Muscle of leg (tissue), 11 donors: ENCODE results near the gene TRMT2A. TPM values are rescaled to one million over a fixed set of nuclear protein-coding genes. Genes with fewer than 3 reads are reported as not detected.

Experiments used
- DNase-seq: peaks from one replicate; pipeline ENCODE4 v3.0.0; 2013
- H3K27ac ChIP-seq: one replicate; pipeline ENCODE4 v1.5.1; 2013; ENCODE audit warnings: mild to moderate bottlenecking, low read length, control low read depth
- H3K27me3 ChIP-seq: one replicate; pipeline ENCODE4 v1.6.1; 2013; ENCODE audit warnings: low read length; ENCODE audit not compliant: control insufficient read depth, insufficient read depth
- H3K36me3 ChIP-seq: one replicate; pipeline ENCODE4 v1.6.1; 2013; ENCODE audit warnings: low read length; ENCODE audit not compliant: control insufficient read depth, insufficient read depth
- H3K4me1 ChIP-seq: one replicate; pipeline ENCODE4 v1.6.1; 2013; ENCODE audit warnings: low read length; ENCODE audit not compliant: control insufficient read depth, insufficient read depth
- H3K4me3 ChIP-seq: one replicate; pipeline ENCODE4 v1.5.1; 2013; ENCODE audit warnings: low read length, control low read depth
- H3K9me3 ChIP-seq: replicated peaks from 2 replicates; pipeline ENCODE4 v1.6.1; 2013; ENCODE audit warnings: low read depth, low read length; ENCODE audit not compliant: control insufficient read depth
- WGBS: methylation state at CpG from one replicate; pipeline ENCODE4 v1.1.5; 2013; ENCODE audit warnings: missing lambda C conversion rate; ENCODE audit not compliant: insufficient coverage; 5-methylcytosine and 5-hydroxymethylcytosine counted together
- polyA plus RNA-seq, 8 donors: library from polyadenylated mRNA; unstranded; fragments of 120-200 nt; gene quantifications; one replicate each; pipeline versions ENCODE4 v1.2.1 to v1.2.3, GENCODE V29; 2013; ENCODE audit warnings: inconsistent platforms in 1 of 8, low replicate concordance in 1 of 8; ENCODE audit not compliant: insufficient read length in 8 of 8, insufficient read depth in 1 of 8
- total RNA-seq: library from RNA; stranded (reverse); fragments of 120-200 nt; gene quantifications from one replicate; pipeline ENCODE4 v1.2.4, GENCODE V29; 2013

Gene TRMT2A
- total and polyA plus RNA-seq, 9 donors: 32.2 to 54.6 (median 45.8) TPM

DNA sequence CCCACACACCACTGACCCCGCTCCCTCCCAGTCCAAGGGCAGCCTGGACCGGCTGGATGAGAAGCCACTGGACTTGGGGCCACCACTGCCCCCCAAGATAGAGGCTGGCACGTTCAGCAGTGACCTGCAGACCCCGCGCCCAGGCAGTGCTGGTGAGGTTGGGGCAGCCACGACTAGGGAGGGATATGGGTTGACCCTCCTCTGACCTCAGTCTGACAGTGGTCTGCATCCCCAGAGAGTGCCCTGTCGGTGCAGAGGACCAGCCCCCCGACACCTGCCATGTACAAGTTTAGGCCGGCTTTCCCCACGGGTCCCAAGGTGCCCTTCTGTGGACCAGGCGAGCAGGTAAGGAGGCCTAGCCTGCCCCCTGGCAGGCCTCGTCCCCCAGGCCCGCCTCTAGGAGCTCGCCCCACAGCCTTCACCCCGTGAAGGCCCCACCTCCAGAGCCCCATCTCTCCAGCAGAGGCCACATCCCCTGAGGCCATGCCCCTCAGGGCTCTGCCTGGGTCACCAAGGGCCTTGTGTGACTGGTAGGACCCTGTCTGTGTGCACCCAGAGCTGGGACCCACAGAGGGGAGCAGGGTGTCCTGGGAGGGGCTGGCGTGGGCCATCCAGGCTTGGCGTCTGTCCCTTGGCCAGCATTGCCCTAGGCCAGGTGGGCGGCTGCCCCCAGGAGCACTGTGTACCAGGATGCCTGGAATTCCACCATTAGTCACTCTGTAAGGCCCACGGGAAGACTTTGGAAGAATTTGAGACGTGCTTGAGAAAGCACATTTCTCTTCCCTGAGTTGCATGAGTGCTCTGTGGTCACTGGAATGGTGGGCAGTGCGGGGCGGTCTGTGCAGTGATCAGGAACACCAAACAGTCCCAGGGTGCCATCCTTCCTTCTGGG lies 24.4 kb upstream of the TRMT2A start:
- Histone ChIP-seq H3K4me3 (no peak overlapping the region), H3K36me3 (peaks cover 54% of the 10 kb centered on the region), H3K4me1 (peaks cover 26% of the 10 kb centered on the region), H3K27ac (no peak overlapping the region), H3K27me3 (no peaks in the 10 kb centered on the region), H3K9me3 (no peaks in the 10 kb centered on the region)
- WGBS: 78% methylated on average over 20 of the region's 22 CpGs
- DNase-seq: no peak

DNA sequence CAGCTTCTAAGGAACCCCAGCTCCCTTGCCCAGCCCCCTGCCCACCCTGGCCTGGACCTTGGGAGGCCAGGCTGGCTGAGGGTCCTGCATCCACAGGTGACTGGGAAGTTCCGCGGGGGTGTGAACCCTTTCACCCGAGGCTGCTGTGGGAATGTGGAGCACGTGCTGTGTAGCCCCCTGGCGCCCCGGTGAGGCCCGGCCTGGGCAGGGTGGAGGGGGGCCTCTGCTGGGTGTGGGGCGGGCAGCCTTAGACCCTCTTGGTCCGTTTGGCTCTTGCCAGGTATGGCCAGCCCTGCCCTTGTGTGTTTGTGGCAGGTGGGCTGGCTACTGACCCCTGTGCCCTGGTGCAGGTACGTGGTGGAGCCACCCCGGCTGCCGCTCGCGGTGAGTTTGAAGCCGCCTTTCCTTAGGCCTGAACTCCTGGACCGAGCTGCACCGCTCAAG lies 23.5 kb upstream of the TRMT2A start:
- WGBS: 87% methylated on average over 15 of the region's 17 CpGs
- H3K4me1 ChIP-seq: peaks cover 33% of the 10 kb centered on the region

DNA sequence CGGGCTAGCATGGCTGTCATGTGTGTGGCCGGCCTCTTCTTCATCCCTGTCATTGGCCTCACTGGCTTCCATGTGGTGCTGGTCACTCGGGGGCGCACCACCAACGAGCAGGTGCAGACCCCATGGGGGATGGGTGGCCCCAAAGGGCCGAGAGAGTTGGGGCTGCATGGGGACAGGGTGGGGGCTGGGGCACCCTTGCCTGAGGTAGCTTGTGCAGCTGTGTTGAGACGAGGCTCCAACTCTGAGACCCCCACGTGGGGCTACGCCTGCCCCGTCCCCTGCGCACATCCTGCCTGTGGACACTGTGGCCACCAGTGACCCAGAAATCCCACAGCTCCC lies 23.1 kb upstream of the TRMT2A start:
- Histone ChIP-seq H3K4me1 (peaks cover 38% of the 10 kb centered on the region), H3K27me3 (no peaks in the 10 kb centered on the region), H3K36me3 (peaks cover 49% of the 10 kb centered on the region), H3K9me3 (no peaks in the 10 kb centered on the region), H3K27ac (no peak overlapping the region), H3K4me3 (no peak overlapping the region)
- no peak for DNase-seq
- WGBS: 87% methylated on average over 10 of the region's 11 CpGs

More for the DNA sequence above, 23.5 kb upstream of the TRMT2A start:
- H3K9me3 ChIP-seq: no peaks in the 10 kb centered on the region
- DNase-seq: no peak
- H3K27ac ChIP-seq: no peak overlapping the region
- H3K36me3 ChIP-seq: peaks cover 54% of the 10 kb centered on the region
- no peak overlapping the region for H3K4me3 ChIP-seq
- H3K27me3 ChIP-seq: no peaks in the 10 kb centered on the region

DNA sequence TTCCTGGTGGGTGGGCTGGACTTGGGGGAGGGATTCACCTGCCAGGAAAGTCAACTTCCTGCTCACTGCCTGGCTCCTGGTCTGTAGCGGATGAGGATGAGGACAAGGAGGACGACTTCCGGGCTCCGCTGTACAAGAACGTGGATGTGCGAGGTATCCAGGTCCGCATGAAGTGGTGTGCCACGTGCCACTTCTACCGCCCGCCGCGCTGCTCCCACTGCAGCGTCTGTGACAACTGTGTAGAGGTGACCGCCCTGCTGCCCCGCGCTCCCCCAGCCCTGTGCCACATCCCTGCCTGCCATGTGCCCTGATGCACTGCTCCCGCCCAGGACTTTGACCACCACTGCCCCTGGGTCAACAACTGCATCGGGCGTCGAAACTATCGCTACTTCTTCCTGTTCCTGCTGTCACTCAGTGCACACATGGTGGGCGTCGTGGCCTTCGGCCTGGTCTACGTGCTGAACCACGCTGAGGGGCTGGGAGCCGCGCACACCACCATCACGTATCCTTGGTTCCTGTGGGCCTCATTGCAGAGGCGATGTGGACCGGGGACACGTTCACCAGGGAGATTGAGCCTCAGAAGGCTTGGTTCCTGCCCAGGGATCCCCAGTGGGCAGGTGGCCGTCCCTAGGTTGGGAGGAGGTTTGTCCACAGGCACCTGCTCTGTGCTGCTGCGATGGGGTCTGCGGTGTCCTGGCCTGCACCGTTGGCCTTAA lies 22.5 kb upstream of the TRMT2A start:
- Histone ChIP-seq H3K27me3 (no peaks in the 10 kb centered on the region), H3K4me3 (no peak overlapping the region), H3K9me3 (no peaks in the 10 kb centered on the region), H3K27ac (no peak overlapping the region), H3K4me1 (peaks cover 42% of the 10 kb centered on the region), H3K36me3 (peaks cover 47% of the 10 kb centered on the region)
- DNase-seq: no peak
- WGBS: 94% methylated on average over 36 of the region's 36 CpGs

DNA sequence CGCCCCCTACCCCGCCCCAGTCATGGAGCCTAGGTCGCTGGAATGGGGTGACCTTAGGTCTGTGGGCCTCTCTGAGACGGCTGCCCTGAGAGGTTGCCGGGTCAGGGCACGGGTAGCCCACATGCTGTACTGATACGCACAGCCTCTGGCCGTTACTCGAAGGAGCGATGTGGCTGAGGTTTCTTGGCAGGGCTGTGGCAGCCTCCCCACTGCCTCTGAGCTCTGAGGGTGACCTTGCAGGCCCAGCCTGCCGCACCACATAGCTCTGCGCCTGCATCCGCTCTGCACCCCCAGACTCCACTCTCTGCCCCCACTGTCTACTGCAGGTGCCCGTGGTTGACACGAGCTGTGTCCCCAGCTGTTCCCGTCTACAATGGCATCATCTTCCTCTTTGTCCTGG lies 21.8 kb upstream of the TRMT2A start:
- peaks cover 46% of the 10 kb centered on the region for H3K4me1 ChIP-seq

DNA sequence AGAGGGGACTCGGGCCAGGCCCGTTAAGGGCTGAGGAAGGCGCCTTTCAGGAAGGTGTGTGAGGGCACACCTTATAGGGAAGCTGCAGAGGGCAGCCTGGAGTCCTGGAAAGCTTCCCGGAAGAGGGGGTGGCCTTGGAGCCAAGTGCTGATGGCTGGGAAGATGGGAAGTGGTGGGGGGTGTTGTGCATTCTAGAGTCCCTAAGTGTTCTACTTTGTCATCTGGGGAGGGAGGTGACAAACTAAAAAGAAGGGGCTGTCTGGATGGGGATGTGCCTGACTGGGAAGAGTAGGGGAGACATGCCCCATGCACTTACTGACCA lies 21.4 kb upstream of the TRMT2A start:
- Histone ChIP-seq H3K4me3 (no peak overlapping the region), H3K27me3 (no peaks in the 10 kb centered on the region), H3K9me3 (no peaks in the 10 kb centered on the region), H3K27ac (peak overlapping the region; percentile 69), H3K4me1 (peaks cover 49% of the 10 kb centered on the region), H3K36me3 (peaks cover 37% of the 10 kb centered on the region)
- DNase-seq: no peak
- WGBS: 49% methylated on average over 4 of the region's 4 CpGs

More for the DNA sequence above, 21.8 kb upstream of the TRMT2A start:
- no peak for DNase-seq
- H3K9me3 ChIP-seq: no peaks in the 10 kb centered on the region
- H3K4me3 ChIP-seq: no peak overlapping the region
- H3K27ac ChIP-seq: no peak overlapping the region
- no peaks in the 10 kb centered on the region for H3K27me3 ChIP-seq
- H3K36me3 ChIP-seq: peaks cover 42% of the 10 kb centered on the region
- WGBS: 86% methylated on average over 16 of the region's 16 CpGs

DNA sequence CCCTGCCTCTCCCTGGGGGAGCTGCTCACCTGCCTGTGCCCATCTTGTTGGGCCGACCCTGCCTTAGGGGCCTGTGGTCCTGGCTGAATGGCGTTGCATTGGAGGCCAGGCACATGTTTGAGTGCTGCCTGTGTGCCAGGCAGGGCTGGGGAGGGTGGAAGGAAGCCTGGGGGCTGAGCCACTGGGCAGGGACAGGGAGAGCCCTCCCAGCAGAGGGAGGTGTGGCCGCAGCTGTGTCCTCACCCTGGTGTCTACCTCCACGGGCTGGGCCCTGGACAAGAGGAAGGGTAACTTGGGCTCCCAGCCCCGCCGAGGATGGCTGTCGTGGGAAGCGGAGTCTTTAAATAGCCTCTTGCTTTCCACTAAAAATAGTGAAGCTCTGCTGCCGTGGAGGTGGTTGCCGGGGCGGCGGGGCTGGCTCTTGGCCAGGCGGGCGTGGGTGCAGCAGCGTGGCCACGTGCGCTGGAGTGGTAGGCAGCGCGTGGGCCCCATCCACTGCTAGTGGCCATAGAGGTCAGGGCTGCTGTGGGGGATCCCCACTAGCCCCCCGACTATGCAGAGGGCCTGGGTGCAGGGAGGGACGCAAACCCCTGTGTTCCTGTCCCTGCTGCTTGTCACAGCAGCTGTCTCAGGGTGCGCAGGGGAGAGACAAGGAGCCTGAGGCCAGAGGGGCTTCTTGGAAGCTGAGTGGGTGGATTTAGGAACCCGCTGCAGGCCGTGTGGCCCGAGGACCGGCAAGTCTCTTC lies 20.8 kb upstream of the TRMT2A start:
- WGBS: 42% methylated on average over 23 of the region's 26 CpGs
- H3K9me3 ChIP-seq: no peaks in the 10 kb centered on the region
- no peaks in the 10 kb centered on the region for H3K27me3 ChIP-seq
- no peak overlapping the region for H3K4me3 ChIP-seq
- H3K36me3 ChIP-seq: peaks cover 31% of the 10 kb centered on the region
- no peak for DNase-seq
- H3K27ac ChIP-seq: peak overlapping the region; percentile 69
- H3K4me1 ChIP-seq: peaks cover 54% of the 10 kb centered on the region

DNA sequence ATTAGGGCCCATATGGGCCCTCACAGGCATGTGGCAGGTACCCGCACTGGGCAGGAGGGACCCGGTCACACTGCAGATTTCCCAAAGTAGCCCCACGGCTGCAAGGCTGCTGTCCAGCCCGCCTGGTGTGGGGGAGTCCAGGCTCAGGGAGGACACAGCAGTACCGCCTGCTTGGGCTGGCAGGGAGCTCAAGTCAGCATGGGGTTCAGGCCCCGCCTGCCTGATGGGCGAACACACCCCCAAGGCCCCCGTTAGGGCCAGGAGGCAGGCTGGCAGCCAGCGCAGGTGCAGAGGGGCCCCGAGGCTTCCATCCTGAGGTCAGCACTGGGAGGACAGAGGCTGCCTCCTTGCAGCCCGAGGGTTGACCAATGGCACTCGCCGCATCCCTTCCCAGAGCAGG lies 20.1 kb upstream of the TRMT2A start:
- H3K4me1 ChIP-seq: peaks cover 62% of the 10 kb centered on the region
- WGBS: 64% methylated on average over 11 of the region's 13 CpGs

DNA sequence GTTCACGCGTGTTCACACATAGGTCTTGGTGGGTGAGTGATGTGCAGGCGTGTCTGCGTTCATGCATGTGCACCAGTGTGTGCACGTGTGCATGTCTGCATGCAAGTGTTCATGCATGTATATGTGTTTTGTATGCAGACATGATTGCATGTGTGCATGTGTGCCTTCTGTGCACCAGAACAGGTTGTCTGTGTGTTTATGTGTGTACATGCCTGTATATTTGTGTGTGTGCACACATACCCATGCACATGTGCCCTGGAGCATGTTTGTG lies 19.5 kb upstream of the TRMT2A start:
- H3K27ac ChIP-seq: no peak overlapping the region
- peaks cover 62% of the 10 kb centered on the region for H3K4me1 ChIP-seq
- no peaks in the 10 kb centered on the region for H3K9me3 ChIP-seq
- H3K27me3 ChIP-seq: no peaks in the 10 kb centered on the region
- H3K36me3 ChIP-seq: peaks cover 25% of the 10 kb centered on the region
- H3K4me3 ChIP-seq: no peak overlapping the region
- DNase-seq: no peak
- WGBS: 100% methylated on average over 4 of the region's 5 CpGs

More for the DNA sequence above, 20.1 kb upstream of the TRMT2A start:
- H3K36me3 ChIP-seq: peaks cover 30% of the 10 kb centered on the region
- no peak overlapping the region for H3K4me3 ChIP-seq
- peak overlapping the region; percentile 35 for H3K27ac ChIP-seq
- H3K9me3 ChIP-seq: no peaks in the 10 kb centered on the region
- no peaks in the 10 kb centered on the region for H3K27me3 ChIP-seq
- no peak for DNase-seq
